Upper lobe of left lung (tissue), 6 donors: ENCODE measurements around the gene UBR7. TPM values are rescaled to one million over a fixed set of nuclear protein-coding genes. Genes with fewer than 3 reads are reported as not detected.

Source experiments
- ATAC-seq, 2 donors: fragments of 200-7000 bp; cut with Tn5 transposase; one replicate each; pipeline ENCODE4 v1.9.1; 2022; ENCODE audit warnings: mild to moderate bottlenecking in 2 of 2, moderate library complexity in 2 of 2; ENCODE audit not compliant: low FRiP score in 2 of 2
- DNase-seq, 2 donors: peaks; one replicate each; pipeline ENCODE4 v3.0.0-alpha.2; 2019 to 2020
- H3K27ac ChIP-seq, 4 donors: fragments of 200-600 bp; sonication (generic); one replicate each; pipeline ENCODE4 v1.5.1; 2016 to 2019
- H3K27me3 ChIP-seq, 4 donors: fragments of 200-600 bp; sonication (generic); one replicate each; pipeline ENCODE4 v1.5.1; 2017 to 2019
- H3K36me3 ChIP-seq, 4 donors: fragments of 200-600 bp; sonication (generic); one replicate each; pipeline ENCODE4 v1.5.1; 2016 to 2019
- H3K4me1 ChIP-seq, 4 donors: fragments of 200-600 bp; sonication (generic); one replicate each; pipeline ENCODE4 v1.5.1; 2018 to 2019
- H3K4me3 ChIP-seq, 4 donors: fragments of 200-600 bp; sonication (generic); one replicate each; pipeline ENCODE4 v1.5.1; 2017 to 2019; ENCODE audit warnings: mild to moderate bottlenecking in 2 of 4, moderate library complexity in 1 of 4
- H3K9me3 ChIP-seq, 4 donors: fragments of 200-600 bp; sonication (generic); one replicate each; pipeline ENCODE4 v1.5.1; 2018 to 2019
- CTCF ChIP-seq, 6 experiments: fragments of 450-650 bp in 4 of 6; fragments of 200-600 bp in 2 of 6; sonication (generic) in 2 of 6; IDR thresholded peaks; one replicate each; pipeline ENCODE4 v1.5.1; 2016 to 2019; ENCODE audit warnings: antibody characterized with exemption in 6 of 6
- EP300 ChIP-seq, 4 donors: sonication (generic); formaldehyde crosslinking; IDR thresholded peaks; one replicate each; pipeline ENCODE4 v1.5.1; 2017; ENCODE audit warnings: antibody characterized with exemption in 4 of 4, control low read depth in 2 of 4
- POLR2A ChIP-seq, 4 donors: fragments of 450-650 bp; IDR thresholded peaks; one replicate each; pipeline ENCODE4 v1.5.1; 2016 to 2017; ENCODE audit warnings: antibody characterized with exemption in 4 of 4, mild to moderate bottlenecking in 2 of 4
- POLR2AphosphoS5 ChIP-seq, 2 donors: sonication (generic); formaldehyde crosslinking; IDR thresholded peaks; one replicate each; pipeline ENCODE4 v1.5.1; 2017; ENCODE audit warnings: antibody characterized with exemption in 2 of 2
- WGBS, 2 donors: methylation state at CpG; one replicate each; pipeline ENCODE4 v1.1.5; 2017 to 2018; 5-methylcytosine and 5-hydroxymethylcytosine counted together
- total RNA-seq, 6 donors: library from RNA; depleted of rRNA in 4 of 6; stranded (reverse); fragments of >200 nt in 4 of 6; gene quantifications; one replicate each; pipeline versions ENCODE4 v1.1.0 to v1.2.1, GENCODE V29; 2016 to 2021
- donor health status: DM: no; HTN: no; CAD: no; lungs with moderate emphysema.
- donor health status: DM: no; HTN: yes; CAD: no; lungs with severe emphysema.

UBR7 gene
- total RNA-seq, 6 donors from 2014 or later: 9.3 to 23.3 (median 21.1) TPM

GRCh38 chr14:93184391-93185348 lies 22.4 kb upstream of the UBR7 start, which contains the start of the genes LYSET and MOAP1:
LYSET (plus strand) TSS chr14:93185317; CDS start chr14:93185406, 89 bp downstream.
MOAP1 (minus strand) TSS chr14:93184897; CDS start chr14:93184242, 655 bp downstream.
- Histone ChIP-seq H3K27me3 (no peaks in the 10 kb centered on the region), H3K9me3 (no peaks in the 10 kb centered on the region), H3K27ac (peak within 1 kb of the TSS; percentile 93 to 99 (median 98)), H3K36me3 (peaks cover 2 to 47% (median 10%) of the 10 kb centered on the region in 4 donors), H3K4me3 (peak within 1 kb of the TSS; percentile 71 to 96 (median 84)), H3K4me1 (peaks cover 20 to 37% (median 25%) of the 10 kb centered on the region in 4 donors)
- WGBS, 2 donors: 0 to 1% methylated on average over 44 to 59 of the region's 124 CpGs
- ATAC-seq: peak; percentile 93 to 96
- TF ChIP-seq EP300 (IDR thresholded peaks at IDR 0.05) (peak in 1 of 4 donors; percentile 18), CTCF (IDR thresholded peaks at IDR 0.05) (peak; percentile 18 to 70 (median 40)), POLR2A (IDR thresholded peaks at IDR 0.05) (peak in 3 of 4 donors; percentile 65 to 92 (median 89)), POLR2AphosphoS5 (IDR thresholded peaks at IDR 0.05) (peak; percentile 85 to 91)
- DNase-seq: peak; percentile 88 to 98

GRCh38 chr14:93185349-93185720 lies 21.7 kb upstream of the UBR7 start:
- Histone ChIP-seq H3K4me1 (peaks cover 20 to 37% (median 25%) of the 10 kb centered on the region in 4 donors), H3K9me3 (no peaks in the 10 kb centered on the region), H3K27me3 (no peaks in the 10 kb centered on the region), H3K27ac (peak overlapping the region; percentile 93 to 99 (median 98)), H3K36me3 (peaks cover 2 to 47% (median 10%) of the 10 kb centered on the region in 4 donors), H3K4me3 (peak overlapping the region; percentile 71 to 96 (median 84))
- DNase-seq: no peak
- TF ChIP-seq EP300 (IDR thresholded peaks at IDR 0.05): no peak
- TF ChIP-seq POLR2A (IDR thresholded peaks at IDR 0.05): no peak
- TF ChIP-seq POLR2AphosphoS5 (IDR thresholded peaks at IDR 0.05): no peak
- TF ChIP-seq CTCF (IDR thresholded peaks at IDR 0.05): no peak
- no peak for ATAC-seq
- WGBS, 2 donors: 0 to 1% methylated on average over 7 to 10 of the region's 10 CpGs

GRCh38 chr14:93186466-93186865 lies 20.6 kb upstream of the UBR7 start:
- WGBS, 2 donors: 66 to 67% methylated on average over 6 of the region's 6 CpGs
- peak in 1 of 4 donors; percentile 32 for TF ChIP-seq POLR2A (IDR thresholded peaks at IDR 0.05)
- no peak for TF ChIP-seq EP300 (IDR thresholded peaks at IDR 0.05)
- peak overlapping the region in 2 of 4 donors; percentile 81 to 96 for H3K4me3 ChIP-seq
- H3K36me3 ChIP-seq: peaks cover 2 to 50% (median 10%) of the 10 kb centered on the region in 4 donors
- H3K4me1 ChIP-seq: peaks cover 20 to 37% (median 25%) of the 10 kb centered on the region in 4 donors
- ATAC-seq (no peak), DNase-seq (no peak)
- H3K9me3 ChIP-seq: no peaks in the 10 kb centered on the region
- peak overlapping the region in 3 of 4 donors; percentile 96 to 99 (median 99) for H3K27ac ChIP-seq
- no peaks in the 10 kb centered on the region for H3K27me3 ChIP-seq

DNA sequence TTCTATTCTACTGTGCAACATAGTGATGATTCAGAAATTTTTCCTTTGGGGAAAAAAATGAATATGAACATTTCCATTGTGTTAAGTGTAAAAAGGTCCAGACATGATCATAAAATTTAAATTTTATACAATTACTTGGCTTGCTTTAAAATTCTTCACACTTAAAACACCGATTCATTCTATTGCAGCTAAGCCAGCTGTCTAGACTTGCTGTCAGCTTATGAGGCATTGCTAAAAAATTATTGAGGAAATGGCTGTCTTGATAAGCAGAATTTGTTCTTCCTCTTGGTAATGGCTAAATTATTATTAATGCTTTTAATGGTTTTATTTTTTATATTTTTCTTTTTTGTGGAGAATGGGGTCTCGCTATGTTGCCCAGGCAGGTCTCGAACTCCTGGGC lies 20.1 kb upstream of the UBR7 start:
- Histone ChIP-seq H3K4me1 (peaks cover 20 to 37% (median 25%) of the 10 kb centered on the region in 4 donors), H3K27ac (no peak overlapping the region), H3K36me3 (peaks cover 2 to 48% (median 7%) of the 10 kb centered on the region in 4 donors), H3K9me3 (no peaks in the 10 kb centered on the region), H3K4me3 (no peak overlapping the region), H3K27me3 (no peaks in the 10 kb centered on the region)
- ATAC-seq (no peak), DNase-seq (no peak)
- TF ChIP-seq POLR2A (IDR thresholded peaks at IDR 0.05) (no peak), POLR2AphosphoS5 (IDR thresholded peaks at IDR 0.05) (no peak), EP300 (IDR thresholded peaks at IDR 0.05) (no peak), CTCF (IDR thresholded peaks at IDR 0.05) (no peak)
- 96% methylated on average over 3 of the region's 3 CpGs for WGBS, 2 donors

DNA sequence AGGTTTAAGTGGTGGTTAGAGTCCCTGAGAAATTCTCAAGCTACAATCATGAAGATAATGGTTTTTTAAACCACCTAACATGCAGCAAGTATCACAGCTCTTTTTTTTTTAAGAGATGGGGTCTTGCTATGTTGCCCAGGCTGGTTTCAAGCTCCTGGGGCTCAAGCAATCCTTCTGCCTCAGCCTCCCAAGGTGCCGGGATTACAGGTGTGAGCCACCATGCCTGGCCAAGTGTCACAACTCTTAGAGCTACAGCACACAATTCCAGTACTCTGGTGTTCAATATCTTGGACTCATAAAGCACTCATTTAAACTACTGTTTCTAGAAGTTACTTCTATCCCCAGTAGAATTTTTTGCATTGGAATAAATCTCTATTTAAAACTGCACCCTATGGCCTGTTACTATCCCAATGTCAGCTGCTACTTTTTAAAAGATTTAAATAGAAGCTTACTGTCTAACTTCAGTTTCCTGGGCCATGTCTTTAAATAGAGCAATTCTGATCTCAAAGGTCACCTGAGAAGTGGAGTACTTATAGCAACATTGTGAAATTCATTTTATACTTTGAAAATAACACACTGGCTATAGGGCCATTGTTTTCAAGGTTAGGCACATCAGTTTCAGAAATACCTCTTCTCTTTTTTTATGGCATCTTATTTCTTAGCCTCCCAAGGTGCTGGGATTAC lies 11.6 kb upstream of the UBR7 start:
- 92 to 93% methylated on average over 1 of the region's 1 CpG for WGBS, 2 donors
- H3K4me3 ChIP-seq: no peak overlapping the region
- no peaks in the 10 kb centered on the region for H3K9me3 ChIP-seq
- H3K27ac ChIP-seq: no peak overlapping the region
- H3K4me1 ChIP-seq: no peaks in the 10 kb centered on the region
- DNase-seq (no peak), ATAC-seq (no peak)
- no peak for TF ChIP-seq POLR2A (IDR thresholded peaks at IDR 0.05)
- no peak for TF ChIP-seq CTCF (IDR thresholded peaks at IDR 0.05)
- TF ChIP-seq POLR2AphosphoS5 (IDR thresholded peaks at IDR 0.05): no peak
- TF ChIP-seq EP300 (IDR thresholded peaks at IDR 0.05): no peak
- H3K27me3 ChIP-seq: no peaks in the 10 kb centered on the region
- peaks cover 0 to 8% (median 0%) of the 10 kb centered on the region in 4 donors for H3K36me3 ChIP-seq
